ENCODE data around the gene PPIF.

Gene PPIF

GRCh38 chr10:79347226-79347893 is at the start of gene PPIF:
PPIF (plus strand) TSS chr10:79347469; CDS start chr10:79347549, 80 bp downstream.
- peak; percentile 88 for DNase-seq

DNA sequence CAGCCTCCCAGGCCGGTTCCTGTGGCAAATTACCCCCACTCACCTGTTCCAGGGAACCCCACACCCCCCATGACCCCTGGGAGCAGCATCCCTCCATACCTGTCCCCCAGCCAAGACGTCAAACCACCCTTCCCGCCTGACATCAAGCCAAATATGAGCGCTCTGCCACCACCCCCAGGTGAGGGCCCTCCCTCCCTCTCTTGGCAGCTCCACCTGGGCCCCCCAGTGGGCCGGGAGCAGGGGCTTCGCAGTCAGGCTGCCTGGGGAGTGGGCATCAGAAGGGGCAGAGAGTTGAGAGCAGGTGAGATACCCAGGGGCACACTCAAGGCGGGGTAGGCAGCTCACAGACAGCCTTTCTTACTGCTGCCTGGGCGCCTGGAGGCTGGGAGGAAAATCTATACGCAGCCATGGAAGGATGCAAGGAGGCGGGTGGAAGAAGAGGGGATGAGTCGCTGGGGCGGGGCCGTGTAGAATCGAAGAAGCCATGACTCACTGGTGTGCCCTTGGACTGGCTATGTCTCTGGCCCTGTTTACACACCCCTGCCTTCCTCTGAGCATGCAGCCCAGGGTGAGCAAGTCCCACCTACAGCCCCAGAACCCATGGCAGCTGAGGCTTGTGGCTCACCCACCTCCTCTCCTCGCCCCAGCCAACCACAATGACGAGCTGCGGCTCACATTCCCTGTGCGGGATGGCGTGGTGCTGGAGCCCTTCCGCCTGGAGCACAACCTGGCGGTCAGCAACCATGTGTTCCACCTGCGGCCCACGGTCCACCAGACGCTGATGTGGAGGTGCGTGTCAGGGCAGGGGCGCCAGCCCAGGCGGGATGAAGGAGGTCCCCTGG is 48.6 kb upstream of the PPIF start:
- no peak for DNase-seq

DNA sequence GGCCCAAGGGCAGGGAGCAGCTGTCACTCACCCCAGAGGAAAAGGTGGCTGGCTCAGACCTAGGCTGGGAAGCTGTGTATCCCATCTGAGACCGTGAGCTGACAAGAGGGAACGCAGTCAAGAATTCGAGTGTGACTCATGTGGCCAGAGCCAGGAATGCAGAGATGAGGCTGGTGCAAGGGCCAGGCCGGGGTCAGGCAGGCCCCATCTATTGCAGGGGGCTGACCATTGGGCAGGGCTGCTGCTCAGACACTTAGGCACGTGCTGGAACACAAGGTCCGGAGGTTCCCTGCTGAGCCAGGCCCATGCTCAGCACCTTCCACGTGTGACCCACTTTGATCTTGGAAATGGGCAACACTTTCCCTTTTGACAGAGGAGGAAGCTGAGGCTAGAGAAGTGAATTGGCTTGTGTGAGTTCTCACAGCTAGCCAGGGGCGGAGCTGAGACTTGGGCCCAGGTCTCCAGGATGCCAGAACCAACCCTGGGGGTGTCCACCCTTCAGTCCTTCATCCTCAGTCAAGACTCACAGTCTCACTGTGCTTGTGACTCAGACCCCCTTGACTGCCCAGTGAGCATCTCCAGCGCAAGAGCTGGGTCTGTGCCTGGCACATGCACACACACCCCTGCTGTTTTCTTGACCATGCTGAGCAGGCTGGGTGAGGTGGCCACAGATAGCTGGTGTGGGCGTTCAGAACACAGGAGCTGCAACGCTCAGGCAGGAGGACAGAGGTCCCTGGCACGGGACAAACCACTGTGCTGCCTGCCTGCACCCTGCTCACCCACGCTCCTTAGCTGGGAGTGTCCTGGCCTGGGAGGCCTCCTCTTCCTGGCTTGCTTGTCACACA is 47.6 kb upstream of the PPIF start:
- no peak for DNase-seq

DNA sequence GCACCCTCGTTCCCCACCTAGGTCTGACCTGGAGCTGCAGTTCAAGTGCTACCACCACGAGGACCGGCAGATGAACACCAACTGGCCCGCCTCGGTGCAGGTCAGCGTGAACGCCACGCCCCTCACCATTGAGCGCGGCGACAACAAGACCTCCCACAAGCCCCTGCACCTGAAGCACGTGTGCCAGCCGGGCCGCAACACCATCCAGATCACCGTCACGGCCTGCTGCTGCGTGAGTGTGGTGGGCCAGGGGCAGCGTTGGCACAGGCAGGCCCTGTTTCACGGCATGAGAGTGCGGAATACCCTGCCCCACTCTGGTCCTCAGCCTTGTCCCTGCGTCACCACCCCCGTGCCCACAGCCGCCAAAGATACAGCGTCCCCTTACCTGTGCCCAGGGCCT is 46.6 kb upstream of the PPIF start:
- DNase-seq = no peak

DNA sequence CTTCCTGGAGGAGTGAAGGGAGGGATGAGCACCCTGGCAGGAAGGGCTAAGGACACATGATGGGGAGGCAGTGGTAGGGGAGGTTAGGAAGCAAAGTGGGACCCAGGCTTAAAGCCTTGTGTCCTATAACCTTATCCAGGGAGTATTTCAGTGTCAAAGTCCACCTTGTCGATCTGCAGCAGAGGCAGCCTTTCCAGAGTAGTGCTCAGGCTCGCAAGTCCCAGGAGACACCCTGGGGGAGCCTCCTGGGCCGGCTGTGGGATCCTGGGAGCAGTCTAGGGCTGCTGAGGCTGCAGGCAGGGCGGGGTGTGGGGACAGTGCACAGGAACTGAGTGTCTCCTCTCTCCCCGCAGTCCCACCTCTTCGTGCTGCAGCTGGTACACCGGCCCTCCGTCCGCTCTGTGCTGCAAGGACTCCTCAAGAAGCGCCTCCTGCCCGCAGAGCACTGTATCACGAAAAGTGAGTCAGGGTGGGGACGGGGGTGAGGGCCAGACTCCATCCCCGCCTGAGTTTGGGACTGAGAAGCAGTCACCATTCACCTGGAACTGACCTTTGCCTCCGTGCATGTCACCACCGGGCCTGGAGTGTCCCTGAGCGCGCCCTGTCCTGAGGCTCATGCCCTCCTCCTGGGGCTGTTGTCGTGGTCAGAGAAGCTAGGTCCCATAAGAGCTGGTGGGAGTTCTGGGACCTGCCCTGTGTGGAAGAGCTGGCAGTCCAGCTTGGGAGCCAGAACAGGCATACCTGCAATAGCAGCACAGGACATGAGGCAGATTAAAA is 45.3 kb upstream of the PPIF start:
- no peak for DNase-seq

DNA sequence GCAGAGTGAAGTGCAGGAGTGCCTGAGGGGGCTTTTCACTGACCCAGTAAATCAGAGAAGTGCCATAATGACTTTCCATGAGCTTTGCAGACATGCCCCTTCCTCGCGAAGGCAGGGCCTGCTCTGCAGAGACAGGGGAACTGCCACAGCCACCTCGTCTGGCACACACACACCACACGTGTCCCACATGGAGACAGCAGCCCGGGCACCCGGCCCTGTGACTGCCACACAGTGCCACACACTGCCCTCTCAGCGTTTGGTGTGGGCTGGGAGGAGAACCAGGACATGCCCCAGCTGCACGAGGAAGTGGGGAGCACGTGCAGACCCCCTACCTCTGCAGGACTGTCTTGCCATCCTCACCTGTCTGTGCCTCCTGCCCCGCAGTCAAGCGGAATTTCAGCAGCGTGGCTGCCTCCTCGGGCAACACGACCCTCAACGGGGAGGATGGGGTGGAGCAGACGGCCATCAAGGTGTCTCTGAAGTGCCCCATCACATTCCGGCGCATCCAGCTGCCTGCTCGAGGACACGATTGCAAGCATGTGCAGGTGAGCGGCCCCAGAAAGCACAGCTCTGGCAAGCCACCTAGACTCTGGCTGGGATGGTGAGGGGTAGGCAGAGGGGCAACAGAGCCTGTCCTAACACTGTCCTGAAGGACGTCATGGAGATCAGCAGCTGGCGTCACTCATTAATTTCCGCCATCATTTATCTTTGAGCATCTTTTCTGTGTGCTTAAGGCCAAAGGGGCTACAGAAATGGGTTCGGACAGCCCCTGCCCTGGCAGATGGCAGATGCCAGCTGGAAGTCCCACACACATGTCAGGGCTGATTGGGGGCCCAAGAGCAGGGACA is 43.4 kb upstream of the PPIF start:
- DNase-seq = no peak

DNA sequence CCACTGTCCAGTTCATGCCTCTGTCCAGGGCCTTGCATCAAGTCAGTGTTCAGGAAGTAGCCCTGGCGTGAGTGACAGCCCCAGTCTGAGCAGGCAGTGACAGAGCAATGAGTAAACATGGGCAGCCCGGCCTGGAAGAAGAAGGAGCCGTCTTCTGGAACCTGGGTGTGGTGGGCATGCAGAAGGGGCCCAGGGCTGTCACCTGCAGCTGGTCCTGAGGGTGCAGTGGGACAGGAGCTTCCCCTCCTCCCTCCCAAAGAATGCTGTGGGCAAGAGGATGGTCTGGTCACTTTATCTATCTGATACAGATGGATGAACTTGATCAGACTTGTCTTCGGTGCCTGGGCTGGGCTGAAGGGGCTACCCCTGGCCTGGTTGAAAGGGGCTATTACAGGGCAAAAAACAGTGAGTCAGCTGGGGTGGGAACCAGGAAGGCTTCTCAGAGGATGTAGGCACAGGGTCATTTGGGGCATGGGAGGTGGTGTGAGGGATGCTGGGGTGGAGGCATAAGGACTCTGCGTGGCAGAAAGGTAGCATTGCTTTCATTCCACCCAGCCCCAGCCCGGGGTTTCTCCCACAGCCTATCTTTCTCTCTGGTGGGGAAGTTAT is 42.7 kb upstream of the PPIF start:
- no peak for DNase-seq

DNA sequence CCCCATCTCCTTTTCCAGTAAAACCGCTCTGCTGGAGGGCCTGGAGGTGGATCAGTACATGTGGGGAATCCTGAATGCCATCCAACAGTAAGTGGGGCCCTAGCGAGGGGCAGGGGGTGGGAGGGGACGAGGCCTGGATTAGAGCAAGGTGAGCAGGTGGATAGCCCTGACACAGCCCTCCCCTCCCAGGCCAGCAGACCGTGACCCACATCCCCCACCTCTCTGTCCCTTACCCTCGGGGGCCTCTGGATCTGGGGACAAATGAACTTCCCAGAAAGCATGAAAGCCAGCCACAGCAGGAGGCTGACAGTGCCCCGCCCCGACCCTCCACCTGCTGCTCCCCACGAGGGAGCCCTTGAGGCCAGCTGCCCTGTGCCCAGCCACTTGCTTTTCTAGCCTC is 41.8 kb upstream of the PPIF start:
- no peak for DNase-seq

GRCh38 chr10:79305988-79306387 is 41.3 kb upstream of the PPIF start:
- DNase-seq = no peak

DNA sequence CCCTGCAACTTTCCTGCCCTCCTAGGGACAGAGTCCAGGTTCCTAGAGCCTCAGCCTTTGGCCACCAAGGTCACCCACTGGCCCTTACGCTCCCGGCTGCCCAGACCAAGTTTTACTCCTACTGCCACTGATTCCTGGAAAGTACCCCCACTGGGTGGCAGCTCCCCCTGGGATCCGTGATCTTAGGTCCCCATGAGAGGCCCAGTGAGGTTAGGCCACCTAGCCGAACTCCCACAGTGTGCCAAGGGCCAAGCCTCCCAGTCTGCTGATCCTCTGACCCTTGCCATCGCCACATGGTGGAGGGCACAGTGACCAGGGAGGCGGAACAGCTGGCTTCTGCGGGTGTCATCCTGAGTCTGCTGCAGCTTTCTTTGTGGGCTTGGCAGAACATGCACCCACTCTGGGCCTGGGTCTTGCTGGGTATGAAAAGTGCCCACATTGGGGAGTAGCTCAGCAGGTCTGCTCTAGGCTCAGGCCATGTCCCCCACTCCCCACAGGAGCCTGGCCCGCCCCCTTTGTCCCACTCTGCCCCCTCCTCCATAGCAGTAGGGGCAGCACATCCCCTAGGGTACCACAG is 40.5 kb upstream of the PPIF start:
- no peak for DNase-seq

DNA sequence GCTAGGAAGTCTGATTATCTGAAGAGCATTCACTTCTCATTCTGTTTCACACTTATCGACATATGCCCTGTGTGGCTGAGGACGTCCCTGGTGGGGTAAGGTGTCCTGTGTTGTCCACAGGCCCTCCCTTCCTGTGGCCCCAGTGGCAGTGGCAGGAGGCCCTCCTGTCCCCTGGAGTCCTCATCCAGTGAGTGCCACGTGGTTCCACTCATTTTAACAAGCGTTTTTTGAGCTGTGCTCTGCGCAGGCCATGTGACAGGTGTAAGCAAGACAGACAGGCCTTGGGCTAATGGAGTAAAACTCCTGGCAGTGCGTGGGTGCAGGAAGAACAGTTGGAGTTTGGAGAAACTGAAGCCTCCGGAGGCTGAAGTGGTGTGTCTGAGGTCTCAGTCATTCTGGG is 39.3 kb upstream of the PPIF start:
- no peak for DNase-seq

GRCh38 chr10:79308969-79309665 is 38.2 kb upstream of the PPIF start:
- DNase-seq = no peak

- DNase-seq = no peak
Measured at GRCh38 chr10:79310200-79310865, 36.9 kb upstream of the PPIF start.

DNA sequence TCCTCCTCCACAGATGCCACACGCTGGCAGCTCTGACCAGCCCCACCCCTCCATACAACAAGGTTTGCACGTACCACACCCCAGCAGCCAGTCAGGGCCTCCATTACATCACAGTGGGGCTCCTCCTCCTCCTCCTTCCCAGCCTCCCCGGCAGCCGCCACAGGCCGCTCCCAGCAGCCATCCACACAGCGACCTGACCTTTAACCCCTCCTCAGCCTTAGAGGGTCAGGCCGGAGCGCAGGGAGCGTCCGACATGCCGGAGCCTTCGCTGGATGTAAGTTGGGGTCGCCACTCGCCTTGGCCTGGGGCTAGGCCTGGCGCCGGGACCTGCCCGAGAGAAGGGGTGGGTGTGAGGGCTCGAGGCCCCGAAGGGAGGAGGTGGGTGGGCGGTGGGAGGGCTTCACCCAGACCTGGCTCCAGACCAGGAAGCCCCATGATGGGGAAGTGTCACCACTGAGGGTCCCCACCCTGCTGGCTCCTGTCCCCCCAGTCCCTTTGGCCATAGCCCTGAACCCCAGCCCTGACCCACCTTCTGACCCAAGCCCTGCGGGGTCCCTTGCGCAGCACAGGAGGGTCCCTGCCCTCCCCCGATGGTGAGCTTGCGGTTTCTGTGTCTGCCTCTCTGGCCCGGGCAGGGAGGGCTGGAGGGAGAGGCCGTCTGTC is 36.2 kb upstream of the PPIF start:
- DNase-seq = no peak

DNA sequence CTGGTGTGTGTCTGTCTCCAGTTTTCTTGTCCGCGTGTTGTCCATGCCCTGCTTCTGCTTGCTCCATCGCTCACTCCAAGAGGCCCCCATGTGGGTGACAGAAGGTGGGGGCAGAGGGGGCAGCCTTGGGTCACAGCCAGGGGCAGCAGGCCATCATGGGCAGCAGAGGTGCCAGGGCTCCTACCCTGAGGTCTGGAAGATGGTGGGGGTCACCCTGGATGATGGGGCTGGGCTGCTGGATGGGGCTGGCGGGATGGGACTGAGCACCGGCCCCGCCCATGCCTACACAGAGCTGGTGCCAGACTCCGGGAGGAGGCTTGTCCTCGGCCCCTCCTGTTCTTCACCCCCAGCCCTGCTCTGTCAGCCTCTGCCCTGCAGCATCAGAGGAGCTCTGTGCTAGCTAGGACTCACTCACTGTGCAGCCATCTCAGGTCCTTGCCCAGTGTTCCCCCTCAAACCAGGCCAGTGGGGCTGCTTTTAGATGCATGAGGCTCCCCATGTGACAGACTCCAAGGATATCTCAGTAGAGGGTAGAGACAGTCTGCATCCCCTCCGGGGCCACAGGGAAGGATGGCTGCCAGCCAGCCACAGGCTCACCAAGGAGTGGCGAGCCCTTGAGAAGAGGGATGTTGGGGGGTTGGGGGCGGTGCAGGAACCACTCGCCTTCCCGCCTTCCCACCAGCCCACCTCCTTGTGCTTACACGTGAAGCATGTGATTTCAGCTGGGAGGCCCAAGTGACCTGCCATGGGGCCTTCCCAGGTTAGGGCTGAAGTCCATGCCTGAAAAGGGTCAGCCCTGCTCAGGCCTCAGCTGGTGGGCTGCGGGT is 35.5 kb upstream of the PPIF start:
- DNase-seq = no peak

- no peak for DNase-seq
Measured at GRCh38 chr10:79312601-79313187, 34.6 kb upstream of the PPIF start.

DNA sequence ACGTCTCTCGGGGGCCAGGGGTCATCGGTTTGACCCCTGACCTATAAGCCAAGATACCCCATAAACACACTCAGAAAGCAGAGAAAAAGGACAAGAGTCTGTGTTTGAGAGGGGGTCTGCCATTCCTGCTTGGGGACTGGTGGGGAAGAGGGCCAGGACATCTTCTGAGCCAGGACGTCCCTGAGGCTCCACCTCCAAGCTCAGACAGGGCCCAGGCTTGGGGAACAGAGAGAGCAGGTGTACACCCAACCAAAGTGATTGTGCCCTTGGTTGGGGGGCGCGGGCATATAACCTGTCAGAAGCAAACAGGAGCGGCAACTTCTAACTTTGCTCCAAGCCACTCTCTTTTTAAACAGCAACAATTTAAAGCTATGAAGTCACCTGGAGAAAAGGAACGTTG is 33.9 kb upstream of the PPIF start:
- DNase-seq = no peak

DNA sequence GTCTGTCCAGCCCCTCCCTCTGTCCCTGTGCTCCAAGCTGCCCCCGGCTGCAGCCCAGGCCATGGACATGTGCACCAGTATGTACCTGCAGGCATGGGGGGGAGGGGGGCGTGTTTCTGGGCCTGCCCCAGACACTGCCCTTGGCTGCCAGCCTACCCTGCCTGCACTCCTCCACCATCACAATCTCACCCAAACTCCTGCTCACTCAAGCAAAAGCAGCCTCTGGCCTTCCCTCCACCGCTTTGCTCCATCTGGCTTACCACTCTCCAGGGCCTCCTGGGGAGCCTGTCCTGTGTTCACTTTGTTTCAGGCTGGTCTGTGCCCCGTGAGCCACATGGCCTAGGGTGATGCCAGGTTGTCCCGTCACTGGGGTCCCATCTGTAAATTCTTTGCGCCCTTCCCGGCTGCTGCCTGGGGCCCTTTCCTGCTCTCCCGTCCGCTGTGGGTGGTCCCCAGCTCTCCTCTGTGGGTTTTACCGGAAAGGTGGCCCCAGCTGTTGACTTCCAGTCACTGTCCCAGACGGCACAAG is 33.3 kb upstream of the PPIF start:
- no peak for DNase-seq

Data from NCI-H774 (cell line).